HG03439 (cell line): ENCODE results near the gene NHERF2.
"Not testable (repeated sequence)": the region's sequence is repeated elsewhere in the genome, so short reads cannot be mapped to it uniquely, and the experiment has no call there.

Experiments used
- ATAC-seq: cut with Tn5 transposase; IDR thresholded peaks from one replicate; pipeline ENCODE4 v1.9.1; 2021; ENCODE audit warnings: mild to moderate bottlenecking, moderate library complexity; ENCODE audit not compliant: unreplicated experiment

The NHERF2 gene

GRCh38 chr16:2025251-2025650 lies 1.5 kb upstream of the NHERF2 start:
- no peak for ATAC-seq

- ATAC-seq = no peak
These were observed 733 bp upstream of the NHERF2 start for GRCh38 chr16:2025878-2026460.

- ATAC-seq = no peak
These were observed 615 bp downstream of the NHERF2 start for GRCh38 chr16:2027024-2028010.

GRCh38 chr16:2028146-2028545 lies 1.4 kb downstream of the NHERF2 start:
- ATAC-seq = no peak

- no peak for ATAC-seq
These were observed 2.0 kb downstream of the NHERF2 start for GRCh38 chr16:2028620-2029220.

- no peak for ATAC-seq
These were observed 2.6 kb downstream of the NHERF2 start for GRCh38 chr16:2029350-2029749.

- ATAC-seq = no peak
These were observed 3.3 kb downstream of the NHERF2 start for GRCh38 chr16:2030036-2030435.

- ATAC-seq = no peak
These were observed 4.4 kb downstream of the NHERF2 start for GRCh38 chr16:2031081-2031577.

- no peak for ATAC-seq
These were observed 5.8 kb downstream of the NHERF2 start for GRCh38 chr16:2032285-2033056.

GRCh38 chr16:2033057-2033908 lies 6.6 kb downstream of the NHERF2 start:
- no peak for ATAC-seq

- ATAC-seq = not testable (repeated sequence)
These were observed 7.4 kb downstream of the NHERF2 start for GRCh38 chr16:2033909-2034695.

- no peak for ATAC-seq
These were observed 8.2 kb downstream of the NHERF2 start for GRCh38 chr16:2034696-2035430.

GRCh38 chr16:2035431-2036199 lies 8.9 kb downstream of the NHERF2 start:
- ATAC-seq = no peak

- no peak for ATAC-seq
These were observed 9.7 kb downstream of the NHERF2 start for GRCh38 chr16:2036200-2036966.

- ATAC-seq = no peak
These were observed 10.4 kb downstream of the NHERF2 start for GRCh38 chr16:2037115-2037514.

- ATAC-seq = no peak
These were observed 11.1 kb downstream of the NHERF2 start for GRCh38 chr16:2037647-2038381.
